Fibroblast of skin of right biceps (primary cell): ENCODE results near the gene GALNS.
"Not testable (repeated sequence)": the region's sequence is repeated elsewhere in the genome, so short reads cannot be mapped to it uniquely, and the experiment has no call there.

Experiments used
- DNase-seq: peaks from one replicate; pipeline ENCODE4 v3.0.0-alpha.2; 2013

GALNS gene

GRCh38 chr16:88780142-88781062 lies 76.3 kb downstream of the GALNS start:
- DNase-seq = no peak

- no peak for DNase-seq
Measured at GRCh38 chr16:88779406-88780141, 77.2 kb downstream of the GALNS start.

GRCh38 chr16:88778541-88779065 lies 78.1 kb downstream of the GALNS start:
- DNase-seq = no peak

- DNase-seq = no peak
Measured at GRCh38 chr16:88778271-88778525, 78.5 kb downstream of the GALNS start.

GRCh38 chr16:88777471-88778270 lies 79.1 kb downstream of the GALNS start:
- DNase-seq = no peak

- DNase-seq = no peak
Measured at GRCh38 chr16:88775825-88776224, 80.9 kb downstream of the GALNS start.

- no peak for DNase-seq
Measured at GRCh38 chr16:88774544-88775393, 82.0 kb downstream of the GALNS start.

- peak; percentile 71 for DNase-seq
Measured at GRCh38 chr16:88773812-88774291, 82.9 kb downstream of the GALNS start.

- peak; percentile 96 for DNase-seq
Measured at GRCh38 chr16:88772871-88773811, 83.6 kb downstream of the GALNS start.

GRCh38 chr16:88771781-88772180 lies 85.0 kb downstream of the GALNS start:
- DNase-seq = not testable (repeated sequence)

GRCh38 chr16:88771294-88771772 lies 85.4 kb downstream of the GALNS start:
- no peak for DNase-seq

- DNase-seq = peak; percentile 82
Measured at GRCh38 chr16:88770461-88771293, 86.1 kb downstream of the GALNS start.

- DNase-seq = no peak
Measured at GRCh38 chr16:88769617-88770460, 86.9 kb downstream of the GALNS start.

- DNase-seq = no peak
Measured at GRCh38 chr16:88768071-88768783, 88.5 kb downstream of the GALNS start.

- no peak for DNase-seq
Measured at GRCh38 chr16:88767546-88768070, 89.1 kb downstream of the GALNS start.

GRCh38 chr16:88766975-88767374 lies 89.8 kb downstream of the GALNS start:
- DNase-seq = no peak

- DNase-seq = no peak
Measured at GRCh38 chr16:88764913-88765349, 91.8 kb downstream of the GALNS start.

- no peak for DNase-seq
Measured at GRCh38 chr16:88764080-88764479, 92.7 kb downstream of the GALNS start.
